ENCODE measurements around the gene HERC4.
"Not testable (repeated sequence)": the region's sequence is repeated elsewhere in the genome, so short reads cannot be mapped to it uniquely, and the experiment has no call there.

Gene HERC4

DNA sequence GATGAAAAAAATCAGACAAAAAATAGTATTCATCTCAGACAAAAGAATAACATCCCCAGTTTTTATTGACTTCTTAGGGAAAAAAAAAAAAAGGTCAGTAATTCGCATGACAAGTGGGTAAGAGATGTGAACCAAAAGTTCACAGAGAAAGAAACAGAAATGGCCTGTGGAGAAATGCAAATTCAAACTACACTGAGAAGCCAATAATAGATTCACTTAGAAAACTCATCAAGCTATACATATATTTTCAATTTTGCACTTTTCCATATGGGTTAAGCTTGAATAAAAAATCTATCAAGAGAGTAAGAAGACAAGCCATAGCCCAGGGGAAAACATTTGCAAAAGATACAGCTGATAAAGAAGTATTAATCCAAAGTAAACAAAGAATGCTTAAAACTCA is 28.0 kb downstream of the HERC4 start:
- TF ChIP-seq, protein P1, sequence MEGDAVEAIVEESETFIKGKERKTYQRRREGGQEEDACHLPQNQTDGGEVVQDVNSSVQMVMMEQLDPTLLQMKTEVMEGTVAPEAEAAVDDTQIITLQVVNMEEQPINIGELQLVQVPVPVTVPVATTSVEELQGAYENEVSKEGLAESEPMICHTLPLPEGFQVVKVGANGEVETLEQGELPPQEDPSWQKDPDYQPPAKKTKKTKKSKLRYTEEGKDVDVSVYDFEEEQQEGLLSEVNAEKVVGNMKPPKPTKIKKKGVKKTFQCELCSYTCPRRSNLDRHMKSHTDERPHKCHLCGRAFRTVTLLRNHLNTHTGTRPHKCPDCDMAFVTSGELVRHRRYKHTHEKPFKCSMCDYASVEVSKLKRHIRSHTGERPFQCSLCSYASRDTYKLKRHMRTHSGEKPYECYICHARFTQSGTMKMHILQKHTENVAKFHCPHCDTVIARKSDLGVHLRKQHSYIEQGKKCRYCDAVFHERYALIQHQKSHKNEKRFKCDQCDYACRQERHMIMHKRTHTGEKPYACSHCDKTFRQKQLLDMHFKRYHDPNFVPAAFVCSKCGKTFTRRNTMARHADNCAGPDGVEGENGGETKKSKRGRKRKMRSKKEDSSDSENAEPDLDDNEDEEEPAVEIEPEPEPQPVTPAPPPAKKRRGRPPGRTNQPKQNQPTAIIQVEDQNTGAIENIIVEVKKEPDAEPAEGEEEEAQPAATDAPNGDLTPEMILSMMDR (IDR thresholded peaks at IDR 0.05; ENCODE audit: low read depth, low read length, missing control alignments) = no peak
- DNase-seq (ENCODE audit: low read depth) = no peak
- in situ Hi-C loops (cut with HindIII; ENCODE audit: low sequenced_read_pairs) = no loop called here
- H3K4me3 ChIP-seq (ENCODE audit: low read depth, low read length) = no peak overlapping the region

DNA sequence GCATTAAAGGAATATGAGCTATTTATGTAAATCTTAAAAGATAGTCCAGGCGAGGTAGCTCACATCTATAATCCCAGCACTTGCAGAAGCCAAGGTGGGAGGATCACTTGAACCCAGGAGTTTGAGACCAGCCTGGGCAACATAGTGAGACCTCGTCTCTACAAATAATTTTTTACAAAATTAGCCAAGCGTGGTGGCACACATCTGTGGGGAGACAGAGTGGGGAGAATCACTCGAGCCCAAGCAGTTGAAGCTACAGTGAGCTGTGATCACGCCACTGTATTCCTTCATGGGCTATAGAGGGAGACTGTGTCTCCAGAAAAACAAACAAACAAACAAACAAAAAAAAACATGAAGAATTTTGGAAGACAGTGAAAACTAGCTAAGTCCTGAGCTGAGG is 28.4 kb downstream of the HERC4 start:
- no peak overlapping the region for H3K4me3 ChIP-seq (ENCODE audit: low read depth, low read length)
- no peak for DNase-seq (ENCODE audit: low read depth)

DNA sequence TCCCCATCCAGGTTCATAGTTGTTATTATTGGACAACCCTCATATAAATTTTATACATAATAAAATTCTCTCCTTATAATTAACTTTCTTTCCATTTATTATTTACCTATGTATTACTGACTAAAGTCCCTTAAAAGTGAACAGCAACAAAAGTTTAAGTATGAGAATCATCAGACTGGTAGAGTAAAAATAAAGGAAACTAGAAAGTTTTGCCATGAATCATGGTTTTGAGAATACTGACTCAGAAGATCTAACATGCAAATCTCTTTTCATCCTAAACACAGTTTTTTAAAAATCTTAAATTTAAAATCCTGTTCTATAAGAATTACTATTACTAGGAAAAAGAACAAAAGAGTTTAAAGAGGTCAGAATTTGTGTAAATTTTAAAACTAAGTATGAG is 32.1 kb downstream of the HERC4 start:
- no peak overlapping the region for H3K4me3 ChIP-seq (ENCODE audit: low read depth, low read length)
- TF ChIP-seq, protein P1 (IDR thresholded peaks at IDR 0.05; ENCODE audit: low read depth, low read length, missing control alignments) = no peak
- in situ Hi-C loops (cut with HindIII; ENCODE audit: low sequenced_read_pairs) = no loop called here
- no peak for DNase-seq (ENCODE audit: low read depth)

More for the DNA sequence above, 28.4 kb downstream of the HERC4 start:
- TF ChIP-seq, protein P1 (IDR thresholded peaks at IDR 0.05; ENCODE audit: low read depth, low read length, missing control alignments) = no peak
- in situ Hi-C loops (cut with HindIII; ENCODE audit: low sequenced_read_pairs) = no loop called here

DNA sequence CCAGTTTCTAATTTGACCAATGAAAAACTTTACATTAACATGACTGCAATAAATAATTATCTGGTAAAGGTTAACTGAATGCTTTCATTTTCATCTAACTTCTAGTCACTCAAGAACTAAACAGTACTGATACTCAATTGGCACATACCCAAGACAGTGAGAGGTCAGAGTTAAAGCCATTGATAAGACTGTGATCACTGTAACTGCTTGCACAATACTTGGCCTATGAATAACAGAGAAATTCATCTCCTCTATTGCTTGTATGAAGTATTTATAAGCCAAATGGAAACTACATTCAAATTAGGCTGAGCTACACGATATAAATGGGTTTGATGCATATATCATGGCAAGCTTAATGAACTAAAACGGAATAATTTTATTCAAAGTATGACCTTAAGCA is 43.0 kb downstream of the HERC4 start:
- in situ Hi-C loops (cut with HindIII; ENCODE audit: low sequenced_read_pairs) = no loop called here
- TF ChIP-seq, protein P1 (IDR thresholded peaks at IDR 0.05; ENCODE audit: low read depth, low read length, missing control alignments) = no peak
- DNase-seq (ENCODE audit: low read depth) = no peak
- no peak overlapping the region for H3K4me3 ChIP-seq (ENCODE audit: low read depth, low read length)

DNA sequence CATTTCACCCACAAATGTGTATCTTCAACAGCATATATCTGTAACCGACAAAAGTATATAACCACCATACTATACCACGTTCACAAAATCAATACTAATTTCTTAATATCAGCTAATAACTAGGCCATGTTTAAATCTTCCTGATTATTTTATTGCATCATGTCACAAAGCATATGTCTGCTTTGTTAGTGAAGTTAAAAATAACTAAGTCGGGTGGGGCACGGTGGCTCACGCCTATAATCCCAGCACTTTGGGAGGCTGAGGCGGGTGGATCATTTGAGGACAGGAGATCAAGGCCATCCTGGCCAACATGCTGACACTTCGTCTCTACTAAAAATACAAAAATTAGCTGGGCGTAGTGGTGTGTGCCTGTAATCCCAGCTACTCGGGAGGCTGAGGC is 47.7 kb downstream of the HERC4 start:
- TF ChIP-seq, protein P1 (IDR thresholded peaks at IDR 0.05; ENCODE audit: low read depth, low read length, missing control alignments) = no peak
- no peak overlapping the region for H3K4me3 ChIP-seq (ENCODE audit: low read depth, low read length)
- no peak for DNase-seq (ENCODE audit: low read depth)
- in situ Hi-C loops (cut with HindIII; ENCODE audit: low sequenced_read_pairs) = no loop called here

DNA sequence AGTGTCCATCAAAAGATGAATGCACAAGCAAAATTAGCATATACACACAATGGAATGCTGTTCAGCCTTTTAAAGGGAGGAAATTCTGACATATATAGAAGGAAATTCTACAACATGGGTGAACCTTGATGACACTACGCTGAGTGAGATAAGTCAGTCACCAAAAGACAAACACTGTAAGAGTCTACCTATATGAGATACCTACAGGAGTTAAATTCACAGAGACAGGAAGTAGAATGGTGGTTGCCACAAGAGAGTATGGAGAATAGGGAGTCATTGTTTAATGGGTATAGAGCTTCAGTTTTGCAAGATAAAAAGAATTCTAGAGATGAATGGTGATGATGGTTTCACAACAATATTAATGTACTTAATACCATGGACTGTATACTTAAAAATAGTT is 51.8 kb downstream of the HERC4 start:
- in situ Hi-C loops (cut with HindIII; ENCODE audit: low sequenced_read_pairs) = no loop called here
- DNase-seq (ENCODE audit: low read depth) = no peak
- TF ChIP-seq, protein P1 (IDR thresholded peaks at IDR 0.05; ENCODE audit: low read depth, low read length, missing control alignments) = no peak
- no peak overlapping the region for H3K4me3 ChIP-seq (ENCODE audit: low read depth, low read length)

DNA sequence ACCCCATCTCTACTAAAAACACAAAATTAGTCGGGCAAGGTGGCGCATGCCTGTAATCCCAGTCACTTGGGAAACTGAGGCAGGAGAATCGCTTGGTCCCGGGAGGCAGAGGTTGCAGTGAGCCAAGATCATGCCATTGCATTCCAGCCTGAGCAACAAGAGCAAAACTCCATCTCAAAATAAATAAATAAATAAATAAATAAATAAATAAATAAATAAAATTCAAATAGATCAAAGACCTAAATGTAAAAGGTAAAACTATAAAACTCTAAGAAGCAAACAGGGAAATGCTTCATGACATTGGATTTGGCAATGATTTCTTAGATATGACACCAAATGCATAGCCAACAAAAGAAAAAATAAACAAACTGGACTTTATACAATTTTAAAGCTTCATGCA is 52.8 kb downstream of the HERC4 start:
- H3K4me3 ChIP-seq (ENCODE audit: low read depth, low read length); DNase-seq (ENCODE audit: low read depth); in situ Hi-C loops (cut with HindIII; ENCODE audit: low sequenced_read_pairs): not testable (repeated sequence)

DNA sequence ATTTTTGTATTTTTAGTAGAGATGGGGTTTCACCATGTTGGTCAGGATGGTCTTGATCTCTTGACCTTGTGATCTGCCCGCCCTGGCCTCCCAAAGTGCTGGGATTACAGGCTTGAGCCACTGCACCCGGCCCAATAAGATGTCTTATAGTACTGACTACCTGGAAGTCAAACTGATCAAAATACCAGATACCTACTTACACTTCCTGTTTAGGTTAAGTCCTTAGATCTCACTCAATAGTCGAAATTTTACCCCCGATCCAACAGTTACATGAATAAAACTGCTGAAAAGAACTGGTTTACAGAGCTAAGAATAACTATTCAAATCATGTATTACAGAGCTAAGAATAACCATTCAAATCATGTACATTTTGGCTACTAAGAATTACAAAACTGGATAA is 58.6 kb downstream of the HERC4 start:
- H3K4me3 ChIP-seq (ENCODE audit: low read depth, low read length); in situ Hi-C loops (cut with HindIII; ENCODE audit: low sequenced_read_pairs); DNase-seq (ENCODE audit: low read depth): not testable (repeated sequence)

Measured in astrocyte of the cerebellum (primary cell).